ENCODE results near the gene PTTG1IP2.

Gene PTTG1IP2

DNA sequence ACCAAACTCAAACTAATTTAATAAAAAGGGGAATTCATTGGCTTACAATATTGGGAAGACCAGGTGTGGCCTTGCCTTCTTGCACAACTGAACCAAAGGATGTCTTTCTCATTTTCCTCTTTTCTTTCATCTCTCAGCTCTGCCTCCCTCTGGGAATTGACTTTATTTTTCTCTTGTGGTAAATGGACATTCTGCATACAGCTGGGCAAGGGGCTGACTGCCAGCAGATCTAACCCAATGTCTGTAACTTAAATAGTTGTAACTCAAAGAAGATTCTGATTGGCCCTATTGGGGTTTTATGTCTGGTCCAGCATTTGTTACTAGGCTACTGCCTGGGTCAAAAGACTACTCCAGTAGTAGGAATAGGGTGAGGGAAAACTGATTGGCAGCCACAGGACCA is 15.3 kb downstream of the PTTG1IP2 start:
- no peak for DNase-seq

DNA sequence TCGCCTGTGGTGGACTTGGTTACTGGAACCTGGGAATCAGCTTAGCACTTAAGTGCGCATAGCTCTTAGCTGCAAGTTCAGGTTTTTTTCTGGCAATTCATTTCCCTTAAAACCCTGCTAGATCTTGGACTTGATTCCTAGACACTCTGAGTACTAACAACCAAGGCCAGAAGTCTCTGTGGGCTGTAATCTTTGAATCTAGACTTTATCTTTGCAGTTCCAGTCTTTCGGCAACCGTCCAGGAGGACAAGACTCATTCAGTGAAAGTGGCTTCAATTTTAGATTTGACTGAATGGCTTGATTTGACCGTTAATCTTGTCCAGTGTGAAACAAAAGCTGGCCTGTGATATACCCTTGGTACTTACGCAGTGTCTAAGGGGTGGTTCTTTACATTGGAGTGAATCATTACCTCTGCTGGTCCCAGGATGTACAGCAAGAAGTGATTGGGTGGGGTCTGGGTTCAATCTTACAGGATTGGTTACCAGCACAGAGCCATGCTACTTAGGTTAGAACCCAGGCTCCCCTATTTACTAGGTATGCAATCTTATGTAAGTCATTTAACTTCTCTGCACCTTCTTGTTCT is 16.4 kb downstream of the PTTG1IP2 start:
- DNase-seq = no peak

DNA sequence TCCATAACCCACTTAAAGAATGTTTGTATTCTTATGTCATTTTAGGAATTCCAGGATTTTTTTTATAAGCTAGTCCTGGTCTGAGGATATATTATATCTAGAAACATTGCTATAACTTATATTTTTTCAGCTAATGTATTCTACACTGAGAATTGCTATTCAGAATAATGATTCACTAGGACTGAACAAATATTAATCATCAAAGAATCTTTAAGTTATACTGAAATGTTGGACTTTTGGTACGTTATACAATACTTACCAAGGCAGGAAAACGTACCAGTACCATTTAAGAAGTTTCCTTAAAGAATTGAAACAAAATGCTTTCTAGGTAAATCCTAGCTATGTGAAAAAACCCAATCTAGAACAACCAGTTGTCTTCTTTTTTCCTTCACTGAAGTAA is 18.4 kb downstream of the PTTG1IP2 start:
- no peak for DNase-seq

DNA sequence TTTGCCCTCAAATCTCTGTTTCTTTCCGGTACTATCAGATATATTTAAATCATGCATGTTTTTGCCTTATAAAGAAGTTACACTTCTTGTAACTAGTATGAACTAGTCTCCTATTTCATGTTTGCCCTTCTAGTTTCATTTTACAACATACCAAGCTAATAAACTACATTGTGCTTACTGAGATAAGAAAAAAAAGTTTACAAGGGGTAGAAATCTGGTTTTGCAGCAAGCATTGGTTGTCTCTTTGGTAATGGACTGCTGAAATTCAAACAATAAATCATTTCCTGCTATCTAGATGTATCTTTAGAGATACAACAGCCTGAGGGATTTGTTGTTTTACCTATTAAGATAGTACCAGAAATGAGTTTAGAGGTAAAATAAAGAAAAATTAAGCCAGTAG is 18.8 kb downstream of the PTTG1IP2 start:
- DNase-seq = no peak

DNA sequence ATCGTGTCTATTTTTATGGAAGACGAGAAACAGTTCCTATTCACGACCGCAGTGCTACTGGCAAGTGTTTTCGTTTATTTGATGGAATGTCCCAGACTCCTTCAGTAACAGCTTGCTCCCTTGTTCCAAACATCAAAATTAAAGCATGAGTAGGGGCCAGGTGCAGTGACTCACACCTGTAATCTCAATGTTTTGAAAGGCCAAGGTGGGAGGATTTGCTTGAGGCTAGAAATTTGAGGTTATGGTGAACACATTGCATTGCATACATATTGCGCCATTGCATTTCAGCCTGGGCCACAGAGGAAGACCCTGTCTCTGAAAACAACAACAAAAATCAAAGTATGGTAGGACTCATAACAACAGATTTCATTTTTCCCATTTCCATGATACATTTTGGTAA is 22.8 kb downstream of the PTTG1IP2 start:
- DNase-seq = no peak

DNA sequence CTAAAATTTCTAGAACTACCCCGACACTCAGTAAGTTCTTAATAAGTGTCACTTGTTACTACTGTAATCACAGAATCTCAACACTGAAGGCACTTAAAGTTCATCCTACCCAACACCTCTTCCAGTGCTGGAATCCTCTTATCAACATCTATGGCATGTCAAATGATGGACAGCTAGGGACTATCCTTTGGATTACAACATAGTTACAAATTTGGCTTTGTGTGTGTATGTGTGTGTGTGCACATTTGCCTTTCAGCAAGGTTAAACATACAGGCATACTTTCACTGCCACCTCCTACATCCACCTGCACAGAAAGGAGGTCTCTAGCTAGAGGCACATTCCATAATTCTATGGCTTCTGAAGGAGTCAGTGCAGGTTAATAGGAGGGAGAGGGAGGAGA is 25.8 kb downstream of the PTTG1IP2 start:
- DNase-seq = no peak

DNA sequence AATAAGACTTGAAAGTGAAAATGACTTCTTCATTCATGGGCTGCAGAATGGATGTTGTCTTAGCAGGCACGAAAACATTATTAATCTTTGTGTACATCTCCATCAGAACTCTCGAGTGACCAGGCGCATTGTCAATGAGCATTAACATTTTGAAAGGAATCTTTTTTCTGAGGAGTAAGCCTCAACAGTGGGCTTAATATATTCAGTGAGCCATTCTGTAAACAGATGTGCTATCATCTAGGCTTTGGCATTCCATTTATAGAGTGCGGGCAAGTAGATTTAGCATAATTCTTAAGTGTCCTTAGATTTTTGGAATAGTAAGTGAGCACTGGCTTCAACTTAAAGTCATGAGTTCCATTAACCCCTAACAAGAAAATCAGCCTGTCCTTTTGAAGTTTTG is 33.1 kb downstream of the PTTG1IP2 start:
- DNase-seq = no peak

DNA sequence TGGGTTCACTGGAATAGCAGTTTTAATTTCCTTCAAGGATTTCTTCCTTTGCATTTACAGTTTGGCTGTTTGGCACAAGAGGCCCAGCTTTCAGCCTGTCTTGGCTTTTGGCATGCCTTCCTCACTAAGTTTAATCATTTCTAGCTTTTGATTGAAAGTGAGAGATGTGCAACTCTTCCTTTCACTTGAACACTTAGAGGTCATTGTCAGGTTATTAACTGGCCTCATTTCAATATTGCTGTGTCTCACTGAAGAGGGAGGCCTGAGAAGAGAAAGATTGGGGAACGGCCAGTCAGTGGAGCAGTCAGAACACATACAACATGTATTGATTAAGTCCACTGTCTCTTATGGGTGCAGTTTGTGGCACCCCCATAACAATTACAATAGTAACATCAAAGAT is 33.9 kb downstream of the PTTG1IP2 start:
- no peak for DNase-seq

DNA sequence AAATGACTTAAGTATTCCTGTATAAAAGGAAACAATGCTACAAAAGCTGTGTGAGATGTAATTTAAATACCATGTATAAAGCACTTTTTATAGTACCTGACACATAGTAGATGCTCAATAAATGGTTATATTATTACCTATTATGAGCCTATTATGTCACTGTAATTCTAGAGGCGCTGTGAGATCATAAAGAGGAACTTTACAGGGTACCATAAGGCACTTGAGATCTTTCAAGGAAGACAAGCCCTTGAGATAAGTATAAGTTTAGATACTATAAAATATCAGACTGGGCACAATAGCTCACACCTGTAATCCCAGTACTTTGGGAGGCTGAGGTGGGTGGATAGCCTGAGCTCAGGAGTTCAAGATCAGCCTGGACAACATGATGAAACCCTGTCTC is 38.3 kb downstream of the PTTG1IP2 start:
- no peak for DNase-seq

DNA sequence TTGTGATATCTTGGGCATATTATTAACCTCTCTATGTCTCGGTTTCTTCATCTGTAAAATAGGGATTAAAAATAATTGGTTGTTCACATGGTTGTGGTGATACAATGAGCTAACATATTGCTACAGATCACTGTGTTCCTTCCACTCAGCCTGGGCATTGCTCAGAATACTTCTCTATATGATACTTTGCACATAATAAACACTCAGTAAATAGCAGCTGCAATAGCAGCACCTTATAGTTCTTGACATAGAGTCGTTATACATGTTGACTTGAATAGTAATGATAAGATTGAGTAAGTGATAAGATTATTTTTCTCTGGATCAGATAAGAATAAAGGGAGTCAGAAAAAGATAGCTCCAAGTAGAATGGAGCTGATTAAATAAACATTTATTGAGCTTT is 42.3 kb downstream of the PTTG1IP2 start:
- DNase-seq = no peak

DNA sequence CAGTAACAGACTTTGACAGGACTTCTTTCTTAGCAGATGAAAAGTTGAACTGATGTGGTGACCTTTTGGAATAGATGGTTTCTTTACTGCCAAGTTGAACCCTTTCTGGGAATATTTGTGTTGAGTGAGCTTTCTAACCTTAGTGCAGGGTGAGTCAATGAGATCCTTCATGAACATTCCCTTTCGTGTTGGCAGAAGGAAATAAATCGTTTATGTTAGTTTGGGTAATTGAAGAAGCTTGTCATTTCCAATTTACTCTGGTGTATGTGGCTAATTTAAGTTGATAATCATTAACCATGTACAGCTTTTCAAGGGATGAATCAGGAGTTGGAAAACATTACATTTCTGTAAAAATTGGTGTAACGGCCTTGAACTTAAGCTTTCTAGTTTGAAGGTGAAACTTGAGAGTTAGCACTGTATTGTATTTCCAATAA is 43.4 kb downstream of the PTTG1IP2 start:
- no peak for DNase-seq

DNA sequence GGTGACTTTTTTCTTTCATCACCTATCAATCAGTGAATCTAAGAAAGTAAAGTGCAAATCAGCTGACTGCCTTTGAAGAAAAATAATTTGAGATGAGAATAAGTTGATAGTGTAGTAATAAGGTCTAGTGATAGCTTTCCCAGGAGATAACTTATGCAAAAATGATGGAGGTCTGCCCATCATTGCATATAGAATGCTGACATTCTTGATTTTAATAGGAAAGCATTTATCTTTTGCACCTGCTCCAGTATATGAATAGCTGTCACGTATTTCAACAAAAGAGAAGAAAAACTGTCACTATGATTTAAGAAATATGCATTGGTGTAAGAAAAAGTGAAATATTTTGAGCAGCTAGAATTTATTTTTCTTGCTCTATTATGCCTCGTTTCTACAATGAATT is 46.8 kb downstream of the PTTG1IP2 start:
- no peak for DNase-seq

DNA sequence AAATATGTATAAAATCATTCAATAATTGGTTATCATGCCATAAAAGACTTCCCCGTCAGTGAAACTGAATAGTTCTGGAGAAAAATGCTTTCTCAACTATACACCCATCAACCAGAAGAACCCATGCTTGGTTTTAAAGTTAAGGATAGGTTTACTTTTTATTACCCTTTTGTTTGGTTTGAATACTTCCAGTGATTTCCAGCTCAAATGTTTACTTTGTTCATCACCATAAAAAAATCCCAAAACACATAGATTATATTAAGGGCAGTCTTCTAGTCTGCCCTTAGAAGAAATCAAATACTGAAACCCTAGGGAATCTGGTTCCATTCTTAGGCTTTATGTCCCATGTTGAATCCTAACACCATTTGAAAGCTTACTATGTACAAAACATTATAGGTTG is 49.2 kb downstream of the PTTG1IP2 start:
- DNase-seq = no peak

DNA sequence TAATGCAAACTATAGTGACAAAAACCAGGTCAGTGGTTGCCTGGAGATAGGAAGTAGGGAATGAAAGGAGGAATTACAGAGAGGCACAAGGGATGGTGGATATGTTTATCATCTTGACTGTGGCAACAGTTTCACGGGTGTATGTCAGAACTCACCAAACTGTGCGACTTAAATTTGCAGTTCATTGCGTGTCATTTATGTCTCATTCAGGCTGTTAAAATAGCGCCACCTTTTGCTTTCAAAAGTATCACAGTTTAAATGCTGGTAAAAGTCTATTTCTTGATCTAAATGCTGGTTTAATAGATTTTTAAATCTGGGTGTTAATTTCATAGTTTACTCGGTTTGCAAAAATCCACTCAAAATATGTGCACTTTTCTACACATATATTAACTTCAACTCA is 51.0 kb downstream of the PTTG1IP2 start:
- no peak for DNase-seq

DNA sequence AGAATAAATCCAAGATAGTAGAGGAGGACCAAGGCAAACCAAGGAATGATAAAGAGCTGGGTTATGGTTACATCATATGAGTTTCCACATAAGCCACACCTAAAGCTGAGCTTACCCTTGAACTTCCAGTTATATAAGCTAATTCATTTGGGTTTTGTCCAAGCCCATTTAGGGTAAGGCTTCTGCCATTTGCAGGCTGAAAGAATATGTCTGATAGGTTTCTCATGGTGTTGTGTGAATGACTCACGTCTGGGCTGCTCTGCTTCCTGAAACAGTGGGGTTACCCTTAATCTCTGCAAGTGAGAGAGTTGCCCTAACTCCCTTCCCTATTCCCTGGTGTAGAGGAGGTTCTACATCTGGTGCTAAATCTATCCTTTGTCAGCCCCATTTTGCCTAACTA is 60.8 kb downstream of the PTTG1IP2 start:
- no peak for DNase-seq

DNA sequence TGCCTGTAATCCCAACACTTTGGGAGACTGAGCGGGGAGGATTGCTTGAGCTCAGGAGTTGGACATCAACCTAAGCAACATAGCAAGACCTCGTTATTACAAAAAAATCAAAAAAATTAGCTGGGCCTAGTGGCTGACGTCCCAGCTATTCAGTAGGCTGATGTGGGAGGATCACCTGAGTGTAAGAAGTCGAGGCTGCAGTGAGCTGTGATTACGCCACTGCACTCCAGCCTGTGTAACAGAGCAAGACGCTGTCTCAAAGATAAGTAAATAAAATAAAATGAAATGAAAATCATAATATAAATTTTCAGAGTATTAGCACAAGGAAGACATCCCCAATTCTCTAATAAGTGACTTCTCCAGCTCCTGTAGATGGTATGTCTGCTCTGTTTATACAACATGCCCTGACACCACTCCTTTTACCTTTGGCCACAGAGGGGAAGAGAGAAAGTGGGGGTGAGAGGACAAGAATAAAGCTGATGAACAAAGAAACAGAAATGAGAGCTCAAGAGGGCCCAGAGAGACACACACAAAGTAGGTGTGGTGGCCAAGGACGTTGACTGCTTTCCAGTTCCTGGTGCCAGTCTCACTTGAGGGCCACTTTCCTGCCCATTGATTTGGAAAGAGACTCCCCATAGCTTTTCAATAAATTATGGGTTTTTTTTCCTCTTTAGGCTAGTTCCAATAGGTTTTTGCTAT is 62.9 kb downstream of the PTTG1IP2 start:
- no peak for DNase-seq

DNA sequence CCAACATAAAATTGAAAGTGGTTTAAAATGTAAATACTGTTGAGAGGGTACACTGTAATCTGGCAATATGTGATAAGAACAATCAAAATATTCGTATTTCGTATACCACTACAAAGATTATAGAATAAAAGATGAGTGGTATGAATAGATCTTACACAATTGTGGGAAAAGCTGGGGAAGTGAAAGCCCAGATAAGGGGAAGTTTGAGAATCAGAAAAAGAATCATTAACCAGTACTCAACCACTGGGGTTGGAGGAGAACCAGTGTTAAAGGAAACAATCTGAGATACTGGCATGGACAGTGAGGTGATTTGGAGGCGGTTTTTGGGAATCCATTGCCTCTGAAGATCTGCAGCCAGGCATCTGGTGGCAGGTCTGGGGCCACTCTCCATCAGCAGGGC is 67.0 kb downstream of the PTTG1IP2 start:
- no peak for DNase-seq

DNA sequence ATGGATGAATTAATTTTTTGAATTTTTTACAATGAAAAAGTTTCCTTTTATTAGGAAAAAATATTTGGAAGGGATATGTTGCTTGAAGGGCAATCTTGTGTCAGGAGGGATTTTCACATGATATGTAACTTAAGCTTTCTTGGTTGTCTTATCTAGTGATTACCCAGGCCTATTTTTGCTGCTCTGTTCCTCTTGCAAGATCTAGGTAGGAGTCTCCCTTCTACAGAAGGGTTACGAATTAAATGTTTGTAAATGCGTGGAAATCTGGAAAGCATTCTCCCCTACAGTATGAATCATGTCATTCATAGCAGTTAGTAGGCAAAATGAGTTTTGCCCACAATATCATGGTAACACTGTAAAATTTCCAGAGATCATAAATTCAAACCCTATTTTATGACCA is 69.0 kb downstream of the PTTG1IP2 start:
- DNase-seq = no peak

DNA sequence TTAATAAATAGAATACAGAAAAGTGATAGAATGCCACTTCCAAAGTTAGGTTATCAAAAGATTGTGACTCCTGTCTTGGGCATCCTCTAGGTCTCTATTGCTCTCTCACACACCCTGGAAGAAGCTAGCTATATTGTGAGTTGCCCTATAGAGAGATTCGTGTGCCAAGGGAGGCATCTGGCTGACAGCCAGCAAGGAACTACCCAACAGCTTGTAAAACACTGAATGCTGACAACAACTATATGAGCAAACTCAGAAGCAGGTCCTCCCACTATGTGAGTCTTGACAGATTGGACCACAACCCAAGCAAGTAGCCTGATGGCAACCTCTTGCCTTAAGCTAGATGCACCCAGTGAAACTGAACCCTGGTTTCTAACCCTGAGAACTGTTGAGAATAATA is 71.0 kb downstream of the PTTG1IP2 start:
- DNase-seq = no peak

DNA sequence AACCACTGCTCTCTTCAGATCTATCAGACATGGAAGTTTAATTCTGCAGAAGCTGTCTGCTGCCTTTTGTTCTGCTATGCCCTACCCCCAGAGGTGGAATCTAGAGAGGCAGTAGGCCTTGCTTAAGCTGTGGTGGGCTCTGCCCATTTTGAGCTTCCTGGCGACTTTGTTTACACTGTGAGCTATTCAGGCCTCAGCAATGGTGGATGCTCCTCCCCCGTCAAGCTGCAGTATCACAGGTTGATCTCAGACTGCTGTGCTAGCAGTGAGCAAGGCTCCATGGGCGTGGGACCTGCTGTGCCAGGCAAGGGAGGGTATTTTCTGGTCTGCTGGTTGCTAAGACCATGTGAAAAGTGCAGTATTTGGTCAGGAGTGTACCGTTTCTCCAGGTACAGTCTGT is 81.6 kb downstream of the PTTG1IP2 start:
- no peak for DNase-seq

DNA sequence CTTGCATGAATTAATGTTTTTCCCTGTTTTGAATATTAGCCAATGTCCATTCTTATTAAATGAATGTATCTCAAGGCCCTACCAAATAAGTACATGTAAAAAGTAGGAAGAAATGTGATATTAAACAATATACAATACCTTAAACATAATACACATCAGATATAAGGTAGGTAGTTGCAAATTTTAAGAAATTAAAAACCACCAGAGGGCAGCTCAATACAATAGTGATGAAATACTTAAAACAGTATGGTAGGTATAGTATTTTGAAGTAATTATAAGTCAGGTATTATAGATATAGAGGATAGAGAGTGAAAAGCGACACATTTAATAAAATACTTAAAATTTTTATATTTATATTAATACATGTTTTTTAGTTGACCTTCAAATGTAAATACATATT is 83.1 kb downstream of the PTTG1IP2 start:
- no peak for DNase-seq

DNA sequence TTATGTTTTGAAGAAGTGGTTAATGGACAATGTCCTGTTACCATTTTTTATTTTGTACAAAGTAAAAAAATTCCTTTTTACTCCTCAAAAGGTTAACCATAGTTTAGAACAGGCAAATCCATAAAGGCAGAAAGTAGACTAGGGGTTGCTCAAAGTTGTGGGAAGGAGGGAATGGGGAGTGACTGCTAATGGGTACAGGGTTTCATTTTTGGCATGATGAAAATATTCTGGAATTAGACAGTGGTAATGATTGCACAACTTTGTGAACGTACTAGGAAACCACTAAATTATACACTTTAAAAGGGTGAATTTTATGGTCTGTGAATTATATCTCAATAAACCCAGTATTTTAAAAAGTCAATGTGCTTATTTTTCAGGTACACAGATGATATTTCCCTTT is 91.3 kb downstream of the PTTG1IP2 start:
- no peak for DNase-seq

All from activated T-cell treated with anti-CD3 and anti-CD28 coated beads for 4 hours (primary cell).